Peyer's patch (tissue), 4 donors: Measurements from ENCODE around the gene NTNG1.

Experiments
- CTCF ChIP-seq, 6 experiments: fragments of 450-650 bp in 4 of 6; fragments of 200-600 bp in 2 of 6; sonication (generic) in 1 of 6; IDR thresholded peaks; one replicate each; pipeline ENCODE4 v1.5.1; 2017 to 2019; ENCODE audit warnings: antibody characterized with exemption in 6 of 6, mild to moderate bottlenecking in 3 of 6, moderate library complexity in 1 of 6
- POLR2A ChIP-seq, 2 donors: fragments of 450-650 bp; IDR thresholded peaks; one replicate each; pipeline ENCODE4 v1.5.1; 2017; ENCODE audit warnings: antibody characterized with exemption in 2 of 2, mild to moderate bottlenecking in 2 of 2, moderate library complexity in 2 of 2

GRCh38 chr1:107318932-107319331 lies 178.1 kb downstream of the NTNG1 start:
- TF ChIP-seq CTCF (IDR thresholded peaks at IDR 0.05), result no peak
- no peak for TF ChIP-seq POLR2A (IDR thresholded peaks at IDR 0.05)
